Smooth muscle cell (in vitro differentiated cells): Measurements from ENCODE around the gene SPAG5. TPM values are rescaled to one million over a fixed set of nuclear protein-coding genes. Genes with fewer than 3 reads are reported as not detected.

Experiments
- DNase-seq: peaks from one replicate; lab custom pipeline; 2025; ENCODE audit not compliant: unreplicated experiment; lab: John Stamatoyannopoulos, UW
- H2AFZ ChIP-seq: fragments of 200-600 bp; sonication (generic); 2 replicates; pipeline ENCODE4 v1.6.0; 2016; ENCODE audit warnings: antibody characterized with exemption, low read depth, mild to moderate bottlenecking
- H3F3A ChIP-seq: fragments of 200-600 bp; sonication (generic); 2 replicates; pipeline ENCODE4 v1.6.0; 2017; ENCODE audit warnings: antibody characterized with exemption, low read depth
- H3K27ac ChIP-seq: fragments of 200-600 bp; sonication (generic); 2 replicates; pipeline ENCODE4 v1.5.1; 2016; ENCODE audit warnings: low read depth, mild to moderate bottlenecking
- H3K27me3 ChIP-seq: fragments of 200-600 bp; sonication (generic); 2 replicates; pipeline ENCODE4 v1.6.1; 2016; ENCODE audit warnings: low read depth, mild to moderate bottlenecking
- H3K36me3 ChIP-seq: fragments of 200-600 bp; sonication (generic); 2 replicates; pipeline ENCODE4 v1.5.1; 2016; ENCODE audit warnings: low read depth
- H3K4me1 ChIP-seq: fragments of 200-600 bp; sonication (generic); 2 replicates; pipeline ENCODE4 v1.5.1; 2016; ENCODE audit warnings: low read depth
- H3K4me2 ChIP-seq: fragments of 200-600 bp; sonication (generic); 2 replicates; pipeline ENCODE4 v1.6.0; 2016; ENCODE audit warnings: mild to moderate bottlenecking
- H3K4me3 ChIP-seq: fragments of 200-600 bp; sonication (generic); 2 replicates; pipeline ENCODE4 v1.5.1; 2016; ENCODE audit warnings: mild to moderate bottlenecking
- H3K79me2 ChIP-seq: fragments of 200-600 bp; sonication (generic); 2 replicates; pipeline ENCODE4 v1.6.0; 2016; ENCODE audit warnings: low read depth, mild to moderate bottlenecking
- H3K9ac ChIP-seq: fragments of 200-600 bp; sonication (generic); 2 replicates; pipeline ENCODE4 v1.6.0; 2016; ENCODE audit warnings: low read depth
- H3K9me3 ChIP-seq: fragments of 200-600 bp; sonication (generic); replicated peaks from 2 replicates; pipeline ENCODE4 v1.5.1; 2016; ENCODE audit warnings: low read depth
- H4K20me1 ChIP-seq: fragments of 200-600 bp; sonication (generic); 2 replicates; pipeline ENCODE4 v1.6.0; 2016; ENCODE audit warnings: low read depth
- WGBS: methylation state at CpG from one replicate; pipeline ENCODE4 v1.1.7; 2016; ENCODE audit warnings: low lambda C conversion rate; 5-methylcytosine and 5-hydroxymethylcytosine counted together
- polyA plus RNA-seq: library from polyadenylated mRNA; unstranded; fragments of >200 nt; fragmentation: Nextera tagmentation; extraction: Ambion mirVana; gene quantifications from 2 replicates; pipeline ENCODE4 v1.2.1, GENCODE V29; 2016
- total RNA-seq: library from RNA; depleted of rRNA; stranded (reverse); fragments of >200 nt; gene quantifications from 2 replicates; pipeline ENCODE4 v1.2.3, GENCODE V29; 2014
- TF ChIP-seq, protein P1 (sequence below): fragments of 200-600 bp; sonication (generic); IDR thresholded peaks from 2 replicates; pipeline ENCODE4 v1.5.1; 2017; ENCODE audit warnings: borderline replicate concordance, mild to moderate bottlenecking, antibody characterized with exemption; ENCODE audit not compliant: insufficient read depth, poor library complexity, severe bottlenecking

Gene SPAG5
- total and polyA plus RNA-seq, 2 experiments from 2014 or later: 13.9 to 19.8 TPM

DNA sequence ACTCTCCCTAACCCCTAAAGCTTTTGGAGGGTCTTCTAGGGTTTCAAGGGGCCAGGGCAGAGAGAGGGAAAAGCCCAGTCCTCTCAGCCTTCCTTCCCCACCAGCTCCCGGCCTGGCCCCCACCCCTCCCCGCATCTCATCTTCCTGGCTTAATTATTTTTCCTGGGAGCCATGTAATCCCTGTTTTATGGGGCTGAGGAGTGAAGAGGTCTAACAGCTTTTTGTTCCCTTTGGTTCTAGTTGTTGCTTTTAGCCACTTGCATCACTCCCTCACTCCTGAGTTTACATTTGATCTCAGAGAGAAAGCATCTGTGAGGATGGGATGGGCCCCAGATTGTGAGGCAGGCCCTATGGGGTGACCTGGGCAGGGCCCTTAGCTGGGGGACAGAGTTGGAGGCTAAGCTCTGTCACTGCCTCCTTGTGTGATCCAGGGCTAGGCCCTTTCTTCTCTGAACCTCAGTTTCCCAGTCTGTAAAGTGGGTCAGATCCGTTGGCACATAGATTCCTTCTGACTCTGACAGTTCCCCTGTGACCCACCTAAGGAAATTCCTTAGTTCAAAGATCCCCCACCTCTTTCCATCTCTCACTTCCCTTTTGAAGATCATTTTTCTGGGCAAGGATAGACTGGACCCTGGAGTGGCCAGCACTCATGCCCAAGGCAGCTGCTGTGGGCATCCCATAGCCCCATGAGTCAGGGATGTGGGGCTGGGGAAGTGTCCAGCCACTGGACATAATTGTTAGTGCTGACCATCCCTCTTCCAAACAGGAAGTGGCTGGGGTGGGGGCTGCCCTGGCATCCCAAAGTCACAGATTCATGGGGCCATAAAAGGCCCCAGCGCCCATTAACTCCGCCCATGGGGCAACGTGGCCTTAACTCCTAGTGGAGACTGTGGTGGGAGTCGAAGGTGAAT lies 66.5 kb downstream of the SPAG5 start:
- 81% methylated on average over 7 of the region's 7 CpGs for WGBS
- no peak overlapping the region for H3K4me2 ChIP-seq
- H3K9me3 ChIP-seq: no peaks in the 10 kb centered on the region
- no peaks in the 10 kb centered on the region for H3K79me2 ChIP-seq
- TF ChIP-seq, protein P1, sequence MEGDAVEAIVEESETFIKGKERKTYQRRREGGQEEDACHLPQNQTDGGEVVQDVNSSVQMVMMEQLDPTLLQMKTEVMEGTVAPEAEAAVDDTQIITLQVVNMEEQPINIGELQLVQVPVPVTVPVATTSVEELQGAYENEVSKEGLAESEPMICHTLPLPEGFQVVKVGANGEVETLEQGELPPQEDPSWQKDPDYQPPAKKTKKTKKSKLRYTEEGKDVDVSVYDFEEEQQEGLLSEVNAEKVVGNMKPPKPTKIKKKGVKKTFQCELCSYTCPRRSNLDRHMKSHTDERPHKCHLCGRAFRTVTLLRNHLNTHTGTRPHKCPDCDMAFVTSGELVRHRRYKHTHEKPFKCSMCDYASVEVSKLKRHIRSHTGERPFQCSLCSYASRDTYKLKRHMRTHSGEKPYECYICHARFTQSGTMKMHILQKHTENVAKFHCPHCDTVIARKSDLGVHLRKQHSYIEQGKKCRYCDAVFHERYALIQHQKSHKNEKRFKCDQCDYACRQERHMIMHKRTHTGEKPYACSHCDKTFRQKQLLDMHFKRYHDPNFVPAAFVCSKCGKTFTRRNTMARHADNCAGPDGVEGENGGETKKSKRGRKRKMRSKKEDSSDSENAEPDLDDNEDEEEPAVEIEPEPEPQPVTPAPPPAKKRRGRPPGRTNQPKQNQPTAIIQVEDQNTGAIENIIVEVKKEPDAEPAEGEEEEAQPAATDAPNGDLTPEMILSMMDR: no peak
- H3F3A ChIP-seq: no peaks in the 10 kb centered on the region
- H2AFZ ChIP-seq: no peak overlapping the region
- H3K9ac ChIP-seq: no peak overlapping the region
- DNase-seq: no peak
- H3K36me3 ChIP-seq: no peaks in the 10 kb centered on the region
- H3K4me3 ChIP-seq: no peak overlapping the region
- no peak overlapping the region for H3K27ac ChIP-seq
- H3K4me1 ChIP-seq: no peaks in the 10 kb centered on the region
- no peaks in the 10 kb centered on the region for H4K20me1 ChIP-seq
- H3K27me3 ChIP-seq: no peaks in the 10 kb centered on the region

DNA sequence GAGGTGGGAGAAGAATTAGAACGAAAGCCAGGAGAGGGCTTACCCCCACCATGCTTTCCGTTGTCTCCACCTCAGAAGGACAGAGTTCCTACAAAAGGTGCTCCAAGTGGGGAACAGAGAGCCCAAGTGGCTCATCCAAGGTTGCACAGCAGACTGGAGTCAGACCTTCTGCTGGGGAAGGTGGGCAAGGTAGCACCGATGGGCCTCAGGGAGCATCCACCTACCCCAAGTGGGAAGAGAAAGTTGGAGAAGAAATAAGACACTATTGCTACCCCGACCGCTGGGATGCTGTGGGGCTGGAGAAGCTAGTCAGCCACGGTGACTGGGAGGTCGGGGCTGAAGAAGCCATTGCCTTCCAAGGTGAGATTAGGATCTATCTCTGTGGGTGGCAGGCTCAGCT lies 67.9 kb downstream of the SPAG5 start:
- no peaks in the 10 kb centered on the region for H4K20me1 ChIP-seq
- H3K4me1 ChIP-seq: no peaks in the 10 kb centered on the region
- WGBS: 79% methylated on average over 7 of the region's 7 CpGs
- no peak overlapping the region for H3K4me2 ChIP-seq
- no peaks in the 10 kb centered on the region for H3K79me2 ChIP-seq
- H3K9ac ChIP-seq: no peak overlapping the region
- no peak for DNase-seq
- no peak overlapping the region for H2AFZ ChIP-seq
- no peaks in the 10 kb centered on the region for H3K36me3 ChIP-seq
- no peak overlapping the region for H3K27ac ChIP-seq
- H3K4me3 ChIP-seq: no peak overlapping the region
- no peaks in the 10 kb centered on the region for H3F3A ChIP-seq
- TF ChIP-seq, protein P1: no peak
- H3K27me3 ChIP-seq: no peaks in the 10 kb centered on the region
- no peaks in the 10 kb centered on the region for H3K9me3 ChIP-seq

DNA sequence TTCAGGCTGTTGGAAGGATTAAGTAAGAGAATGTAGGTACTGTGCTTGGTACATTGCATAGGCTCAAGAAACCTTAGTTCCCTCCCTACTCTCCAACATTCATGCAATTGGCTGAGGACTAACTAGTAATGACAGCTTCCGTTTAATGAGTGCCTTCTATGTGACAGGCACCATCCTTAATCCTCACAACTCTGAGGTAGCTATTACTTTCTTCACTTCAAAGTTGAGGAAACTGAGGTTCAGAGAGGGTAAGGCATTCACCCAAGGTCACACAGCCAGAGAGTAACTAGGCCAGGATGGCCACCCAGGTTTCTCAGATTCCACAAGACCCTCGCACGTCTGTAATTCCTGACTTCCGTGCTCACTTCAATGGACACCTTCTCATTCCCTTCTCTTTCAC lies 68.6 kb downstream of the SPAG5 start:
- no peak overlapping the region for H3K4me3 ChIP-seq
- DNase-seq: no peak
- H3K79me2 ChIP-seq: no peaks in the 10 kb centered on the region
- no peak overlapping the region for H3K4me2 ChIP-seq
- H3K4me1 ChIP-seq: peaks cover 1% of the 10 kb centered on the region
- H2AFZ ChIP-seq: no peak overlapping the region
- no peaks in the 10 kb centered on the region for H4K20me1 ChIP-seq
- H3K36me3 ChIP-seq: no peaks in the 10 kb centered on the region
- no peaks in the 10 kb centered on the region for H3K27me3 ChIP-seq
- TF ChIP-seq, protein P1: no peak
- H3K27ac ChIP-seq: no peak overlapping the region
- no peaks in the 10 kb centered on the region for H3K9me3 ChIP-seq
- no peak overlapping the region for H3K9ac ChIP-seq
- H3F3A ChIP-seq: no peaks in the 10 kb centered on the region
- WGBS: 96% methylated on average over 4 of the region's 4 CpGs

DNA sequence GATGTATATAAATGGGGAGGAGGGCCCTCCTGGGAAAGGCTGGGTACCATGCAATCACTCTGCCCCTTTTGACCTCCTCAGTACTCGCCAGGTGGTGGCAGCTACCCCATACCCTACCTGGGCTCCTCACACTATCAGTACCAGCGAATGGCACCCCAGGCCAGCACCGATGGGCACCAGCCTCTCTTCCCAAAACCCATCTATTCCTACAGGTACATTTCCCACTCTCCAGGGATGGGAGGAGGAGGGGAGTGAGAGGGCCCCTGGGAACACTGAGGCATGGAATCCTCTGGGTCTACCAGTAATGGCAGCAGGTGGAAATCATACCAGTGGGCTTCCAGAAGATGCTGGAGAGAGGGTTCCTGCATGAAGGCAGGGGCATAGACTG lies 69.8 kb downstream of the SPAG5 start:
- Histone ChIP-seq H3K9ac (no peak overlapping the region), H3K4me2 (no peak overlapping the region), H3K27me3 (no peaks in the 10 kb centered on the region), H3K4me1 (peaks cover 4% of the 10 kb centered on the region), H3K4me3 (no peak overlapping the region), H3K36me3 (no peaks in the 10 kb centered on the region), H3F3A (no peaks in the 10 kb centered on the region), H3K27ac (no peak overlapping the region), H4K20me1 (no peaks in the 10 kb centered on the region), H3K9me3 (no peaks in the 10 kb centered on the region), H2AFZ (no peak overlapping the region), H3K79me2 (no peaks in the 10 kb centered on the region)
- no peak for DNase-seq
- 86% methylated on average over 3 of the region's 3 CpGs for WGBS
- TF ChIP-seq, protein P1: no peak
